Endodermal cell (in vitro differentiated cells): ENCODE data around the gene TLE6. TPM values are rescaled to one million over a fixed set of nuclear protein-coding genes. Genes with fewer than 3 reads are reported as not detected.
"Not testable (repeated sequence)": the region's sequence is repeated elsewhere in the genome, so short reads cannot be mapped to it uniquely, and the experiment has no call there.

Experiments
- DNase-seq: peaks from one replicate; pipeline ENCODE4 v3.0.0-alpha.2; 2017
- H3K27ac ChIP-seq: 2 replicates; pipeline ENCODE4 v1.5.1; 2013; ENCODE audit warnings: mild to moderate bottlenecking, low read depth, low read length, moderate library complexity
- H3K27me3 ChIP-seq: 2 replicates; pipeline ENCODE4 v1.6.1; 2013; ENCODE audit warnings: mild to moderate bottlenecking, low read length, moderate library complexity; ENCODE audit not compliant: insufficient read depth, control insufficient read depth, poor library complexity, severe bottlenecking
- H3K36me3 ChIP-seq: 2 replicates; pipeline ENCODE4 v1.7.0; 2013; ENCODE audit warnings: mild to moderate bottlenecking, low read length, moderate library complexity; ENCODE audit not compliant: control insufficient read depth, insufficient read depth
- H3K4me1 ChIP-seq: one replicate; pipeline ENCODE4 v1.7.0; 2013; ENCODE audit warnings: low read length; ENCODE audit not compliant: control insufficient read depth, insufficient read depth
- H3K4me3 ChIP-seq: 2 replicates; pipeline ENCODE4 v1.5.1; 2013; ENCODE audit warnings: mild to moderate bottlenecking, low read length, moderate library complexity
- H3K9ac ChIP-seq: 2 replicates; pipeline ENCODE4 v1.6.1; 2013; ENCODE audit warnings: mild to moderate bottlenecking, low read length, moderate library complexity; ENCODE audit not compliant: poor library complexity, severe bottlenecking; ENCODE audit errors: extremely low read depth
- H3K9me3 ChIP-seq: 2 replicates; pipeline ENCODE4 v1.6.1; 2013; ENCODE audit warnings: mild to moderate bottlenecking, low read length, moderate library complexity; ENCODE audit not compliant: control insufficient read depth
- H3K27ac Mint-ChIP-seq: 2 replicates; pipeline ENCODE4 v1.8.0; 2020; ENCODE audit warnings: mixed read lengths
- H3K27me3 Mint-ChIP-seq: 2 replicates; pipeline ENCODE4 v1.8.0; 2021; ENCODE audit warnings: mild to moderate bottlenecking, mixed read lengths; ENCODE audit not compliant: insufficient read depth
- H3K36me3 Mint-ChIP-seq: 2 replicates; pipeline ENCODE4 v1.8.0; 2020; ENCODE audit warnings: low read depth, mixed read lengths
- H3K4me1 Mint-ChIP-seq: 2 replicates; pipeline ENCODE4 v1.8.0; 2020; ENCODE audit warnings: mixed read lengths
- H3K4me3 Mint-ChIP-seq: 2 replicates; pipeline ENCODE4 v1.8.0; 2020; ENCODE audit warnings: mild to moderate bottlenecking, moderate library complexity, mixed read lengths
- H3K9me3 Mint-ChIP-seq: 2 replicates; pipeline ENCODE4 v1.8.0; 2020; ENCODE audit warnings: mild to moderate bottlenecking, mixed read lengths
- WGBS, 2 experiments: methylation state at CpG; one replicate each; pipeline versions ENCODE4 v1.1.5 to v1.1.7; 2013; ENCODE audit warnings: missing lambda C conversion rate in 2 of 2, mixed read lengths in 1 of 2; ENCODE audit not compliant: insufficient coverage in 1 of 2, insufficient read length in 1 of 2; 5-methylcytosine and 5-hydroxymethylcytosine counted together
- total RNA-seq, 2 donors: library from RNA; stranded (reverse); fragmentation: NEBNext Ultra II Directional in 1 of 2; extraction: Animal tissue kit (Norgen Biotek cat#: 25700) in 1 of 2; gene quantifications; 2 replicates in 1 of 2; 3 replicates in 1 of 2; pipeline ENCODE4 v1.2.1, GENCODE V29; 2021
- TF ChIP-seq, protein P1 (sequence below): fragments of 200-600 bp; sonication (generic); conservative IDR thresholded peaks from 2 replicates; pipeline ENCODE4 v1.5.0; 2021; ENCODE audit warnings: antibody characterized with exemption, mild to moderate bottlenecking

Gene TLE6
- total RNA-seq, 2 donors from 2014 or later, result 13.7 to 17.3 TPM

GRCh38 chr19:3010871-3011270, 33.5 kb downstream of the TLE6 start:
- TF ChIP-seq, protein P1, sequence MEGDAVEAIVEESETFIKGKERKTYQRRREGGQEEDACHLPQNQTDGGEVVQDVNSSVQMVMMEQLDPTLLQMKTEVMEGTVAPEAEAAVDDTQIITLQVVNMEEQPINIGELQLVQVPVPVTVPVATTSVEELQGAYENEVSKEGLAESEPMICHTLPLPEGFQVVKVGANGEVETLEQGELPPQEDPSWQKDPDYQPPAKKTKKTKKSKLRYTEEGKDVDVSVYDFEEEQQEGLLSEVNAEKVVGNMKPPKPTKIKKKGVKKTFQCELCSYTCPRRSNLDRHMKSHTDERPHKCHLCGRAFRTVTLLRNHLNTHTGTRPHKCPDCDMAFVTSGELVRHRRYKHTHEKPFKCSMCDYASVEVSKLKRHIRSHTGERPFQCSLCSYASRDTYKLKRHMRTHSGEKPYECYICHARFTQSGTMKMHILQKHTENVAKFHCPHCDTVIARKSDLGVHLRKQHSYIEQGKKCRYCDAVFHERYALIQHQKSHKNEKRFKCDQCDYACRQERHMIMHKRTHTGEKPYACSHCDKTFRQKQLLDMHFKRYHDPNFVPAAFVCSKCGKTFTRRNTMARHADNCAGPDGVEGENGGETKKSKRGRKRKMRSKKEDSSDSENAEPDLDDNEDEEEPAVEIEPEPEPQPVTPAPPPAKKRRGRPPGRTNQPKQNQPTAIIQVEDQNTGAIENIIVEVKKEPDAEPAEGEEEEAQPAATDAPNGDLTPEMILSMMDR, result no peak
- Histone ChIP-seq H3K4me3 (no peak overlapping the region), H3K4me1 (no peaks in the 10 kb centered on the region), H3K9me3 (no peaks in the 10 kb centered on the region), H3K27ac (no peak overlapping the region), H3K27me3 (no peaks in the 10 kb centered on the region), H3K36me3 (peaks cover 41% of the 10 kb centered on the region), H3K9ac (no peak overlapping the region)
- no peak overlapping the region for H3K4me3 Mint-ChIP-seq
- H3K9me3 Mint-ChIP-seq, result no peaks in the 10 kb centered on the region
- WGBS, 2 experiments, result 95 to 96% methylated on average over 8 to 13 of the region's 13 CpGs
- no peaks in the 10 kb centered on the region for H3K27me3 Mint-ChIP-seq
- H3K36me3 Mint-ChIP-seq, result peaks cover 63% of the 10 kb centered on the region
- no peak for DNase-seq
- H3K4me1 Mint-ChIP-seq, result no peaks in the 10 kb centered on the region
- no peak overlapping the region for H3K27ac Mint-ChIP-seq

DNA sequence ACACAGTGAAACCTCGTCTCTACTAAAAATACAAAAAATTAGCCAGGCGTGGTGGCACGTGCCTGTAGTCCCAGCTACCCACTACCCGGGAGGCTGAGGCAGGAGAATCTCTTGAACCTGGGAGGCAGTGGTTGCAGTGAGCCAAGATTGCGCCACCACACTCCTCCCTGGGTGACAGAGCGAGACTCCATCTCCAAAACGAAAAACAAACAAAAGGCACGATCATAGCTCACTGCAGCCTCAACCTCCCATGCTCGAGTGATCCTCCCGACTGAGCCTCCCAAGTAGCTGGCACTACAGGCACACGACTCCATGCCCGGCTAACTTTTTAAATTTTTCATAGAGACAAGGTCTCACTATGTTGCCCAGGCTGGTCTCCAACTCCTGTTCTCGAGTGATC, 34.7 kb downstream of the TLE6 start:
- H3K4me1 ChIP-seq, H3K9me3 Mint-ChIP-seq, H3K4me1 Mint-ChIP-seq, H3K4me3 ChIP-seq, H3K9ac ChIP-seq, DNase-seq, H3K4me3 Mint-ChIP-seq, H3K27me3 Mint-ChIP-seq, H3K27ac ChIP-seq, H3K9me3 ChIP-seq, H3K27me3 ChIP-seq, H3K27ac Mint-ChIP-seq: not testable (repeated sequence)
- peaks cover 41% of the 10 kb centered on the region for H3K36me3 ChIP-seq
- H3K36me3 Mint-ChIP-seq, result peaks cover 57% of the 10 kb centered on the region
- WGBS, 2 experiments, result 90 to 95% methylated on average over 13 of the region's 13 CpGs

GRCh38 chr19:3012621-3013262, 35.4 kb downstream of the TLE6 start:
- H3K9ac ChIP-seq, result no peak overlapping the region
- no peak overlapping the region for H3K4me3 ChIP-seq
- DNase-seq, result no peak
- H3K27ac ChIP-seq, result no peak overlapping the region
- H3K4me1 ChIP-seq, result no peaks in the 10 kb centered on the region
- H3K36me3 ChIP-seq, result peaks cover 41% of the 10 kb centered on the region
- H3K9me3 ChIP-seq, result no peaks in the 10 kb centered on the region
- 48 to 79% methylated on average over 12 to 16 of the region's 16 CpGs for WGBS, 2 experiments
- Mint-ChIP-seq H3K27me3 (no peaks in the 10 kb centered on the region), H3K27ac (no peak overlapping the region), H3K4me3 (no peak overlapping the region), H3K4me1 (no peaks in the 10 kb centered on the region), H3K36me3 (peaks cover 53% of the 10 kb centered on the region), H3K9me3 (no peaks in the 10 kb centered on the region)
- TF ChIP-seq, protein P1, result no peak
- H3K27me3 ChIP-seq, result no peaks in the 10 kb centered on the region

DNA sequence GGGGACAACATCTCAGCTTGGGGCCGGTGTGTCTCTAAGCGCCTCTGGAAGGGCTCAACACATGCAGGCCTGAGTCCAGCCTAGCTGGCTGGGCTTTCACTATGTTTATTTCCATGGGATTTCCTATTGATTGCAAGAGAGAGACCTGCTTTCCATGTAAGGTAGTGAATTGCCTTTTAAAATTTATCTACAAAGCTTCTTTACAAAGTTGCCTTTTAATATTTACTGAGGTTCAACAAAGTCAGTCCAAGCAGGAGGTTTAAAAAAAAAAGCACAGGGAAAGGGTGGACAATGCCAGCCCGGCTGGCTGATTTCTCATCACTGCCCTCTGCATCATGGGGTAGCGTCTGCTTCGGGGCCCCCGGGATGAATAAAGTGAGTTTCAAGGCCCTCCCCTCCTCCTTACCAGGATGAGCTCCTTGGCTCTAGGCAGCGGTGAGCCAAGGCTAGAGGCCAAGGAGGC, 35.9 kb downstream of the TLE6 start:
- Histone ChIP-seq H3K9ac (no peak overlapping the region), H3K4me1 (no peaks in the 10 kb centered on the region), H3K9me3 (no peaks in the 10 kb centered on the region), H3K27ac (no peak overlapping the region), H3K36me3 (peaks cover 41% of the 10 kb centered on the region), H3K4me3 (no peak overlapping the region), H3K27me3 (no peaks in the 10 kb centered on the region)
- no peaks in the 10 kb centered on the region for H3K27me3 Mint-ChIP-seq
- H3K36me3 Mint-ChIP-seq, result peaks cover 51% of the 10 kb centered on the region
- no peak overlapping the region for H3K4me3 Mint-ChIP-seq
- TF ChIP-seq, protein P1, result no peak
- 78 to 92% methylated on average over 3 to 7 of the region's 7 CpGs for WGBS, 2 experiments
- no peak for DNase-seq
- no peaks in the 10 kb centered on the region for H3K4me1 Mint-ChIP-seq
- no peak overlapping the region for H3K27ac Mint-ChIP-seq
- no peaks in the 10 kb centered on the region for H3K9me3 Mint-ChIP-seq
